NCI-H2196 (cell line): ENCODE results near the gene CAB39L.
A peak's percentile ranks its signal among the peaks of the same experiment; 100 is the strongest.
"Not testable (repeated sequence)": the region's sequence is repeated elsewhere in the genome, so short reads cannot be mapped to it uniquely, and the experiment has no call there.

Experiments
- DNase-seq: peaks from one replicate; lab custom pipeline; 2025; ENCODE audit not compliant: unreplicated experiment; lab: John Stamatoyannopoulos, UW

Gene CAB39L

DNA sequence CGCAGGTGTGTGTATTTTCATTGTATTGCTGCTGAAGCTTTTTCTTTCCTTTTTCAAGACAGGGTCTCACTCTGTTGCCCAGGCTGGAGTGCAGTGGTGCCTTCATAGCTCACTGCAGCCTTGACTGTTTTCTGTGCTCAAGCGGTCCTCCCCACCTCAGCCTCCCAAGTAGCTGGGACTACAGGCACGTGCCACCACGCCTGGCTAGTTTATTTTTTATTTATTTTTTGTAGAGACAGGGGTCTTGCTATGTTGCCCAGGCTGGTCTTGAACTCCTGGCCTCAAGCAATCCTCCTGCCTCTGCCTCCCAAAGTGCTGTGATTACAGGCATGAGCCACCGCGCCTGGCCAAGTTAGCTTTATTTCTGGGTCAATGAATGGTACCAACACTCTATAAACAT is 149.1 kb downstream of the CAB39L start:
- not testable (repeated sequence) for DNase-seq

DNA sequence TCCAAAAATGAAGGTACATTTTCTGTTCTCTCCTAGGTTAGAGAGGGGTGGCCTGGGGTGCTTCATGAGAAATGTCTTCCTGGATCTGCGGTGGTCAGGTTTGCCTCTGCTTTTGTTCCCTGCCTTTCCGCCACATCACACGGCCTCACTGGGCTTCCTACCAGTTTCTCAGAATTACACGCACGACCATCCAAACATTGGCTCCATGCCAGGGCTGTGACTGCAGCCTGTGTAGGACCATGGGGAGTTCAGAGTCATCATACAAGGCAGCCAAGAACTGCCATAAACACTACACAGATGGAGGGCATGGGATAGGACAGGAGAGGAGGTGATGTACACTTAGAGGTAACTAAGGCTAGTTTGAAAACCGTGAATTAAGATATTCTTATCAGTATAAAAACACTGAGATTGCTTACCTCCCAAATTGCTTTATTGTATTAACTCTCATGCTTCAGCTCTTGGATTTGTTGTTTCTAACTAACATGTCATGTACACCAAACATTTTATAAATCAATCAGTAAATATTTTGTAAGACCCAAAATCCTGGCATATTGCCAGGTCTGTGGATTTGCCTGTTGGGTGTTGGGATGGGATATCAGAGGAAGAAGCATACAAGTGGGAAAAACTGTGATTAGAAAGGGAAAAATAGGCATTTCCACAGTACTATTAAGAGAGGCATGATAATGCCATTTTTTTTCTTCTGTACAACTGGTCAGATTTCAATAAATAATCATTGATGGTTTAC is 150.9 kb downstream of the CAB39L start:
- peak; percentile 5 for DNase-seq

DNA sequence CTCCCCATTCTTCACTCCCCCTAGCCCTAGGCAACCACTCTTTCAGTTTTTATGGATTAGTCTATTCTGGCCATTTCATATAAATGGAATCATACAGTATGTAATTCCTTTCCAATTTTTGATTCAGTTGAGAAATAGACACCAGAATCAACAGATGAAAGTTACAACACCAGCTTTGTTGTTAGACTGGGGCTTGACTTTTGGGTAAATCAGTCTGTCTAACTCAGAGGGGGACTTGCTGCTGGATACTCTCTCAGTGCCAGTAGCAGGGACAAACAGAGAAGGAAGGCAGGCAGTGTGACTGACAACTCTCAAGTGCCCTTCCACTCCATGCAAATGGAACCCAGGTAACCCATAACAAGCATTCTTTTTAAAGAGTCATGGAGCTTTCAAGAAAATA is 155.4 kb downstream of the CAB39L start:
- DNase-seq = no peak

DNA sequence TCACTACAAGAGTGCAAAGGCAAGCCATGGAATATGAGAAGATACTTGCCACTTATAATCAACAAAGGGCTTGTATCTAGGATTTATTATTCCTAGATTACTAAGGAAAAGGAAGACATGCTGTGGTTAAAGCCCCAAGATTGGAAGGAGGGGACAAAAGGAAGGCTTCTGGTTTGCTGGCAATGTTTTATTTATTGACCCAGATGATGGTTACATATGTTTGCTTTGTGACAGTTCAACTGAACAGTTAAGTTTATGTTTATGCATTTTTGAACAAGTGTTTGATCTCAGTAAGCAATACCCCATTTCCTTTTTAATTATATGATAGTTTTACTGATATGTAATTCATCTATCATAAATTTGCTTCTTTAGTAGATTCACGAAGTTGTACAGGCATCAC is 155.9 kb downstream of the CAB39L start:
- DNase-seq = no peak

DNA sequence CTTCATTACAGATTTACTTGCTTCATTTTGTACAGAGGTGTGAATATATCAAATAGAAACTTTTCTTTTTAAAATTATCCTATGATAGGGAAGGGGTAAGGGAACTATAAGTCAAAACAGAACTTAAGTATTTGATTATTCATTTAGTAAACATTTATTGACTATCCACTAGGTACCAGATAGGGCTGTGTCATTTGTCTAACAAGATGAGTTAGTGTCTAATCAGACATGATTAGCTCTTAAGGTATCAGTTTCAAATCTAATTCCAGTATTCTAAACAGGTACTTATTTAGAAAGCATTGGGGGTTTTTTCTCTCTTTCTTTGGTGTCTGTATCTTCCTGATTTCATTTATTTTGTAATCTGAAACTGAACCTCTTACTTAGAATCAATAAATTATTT is 164.0 kb downstream of the CAB39L start:
- DNase-seq = no peak

DNA sequence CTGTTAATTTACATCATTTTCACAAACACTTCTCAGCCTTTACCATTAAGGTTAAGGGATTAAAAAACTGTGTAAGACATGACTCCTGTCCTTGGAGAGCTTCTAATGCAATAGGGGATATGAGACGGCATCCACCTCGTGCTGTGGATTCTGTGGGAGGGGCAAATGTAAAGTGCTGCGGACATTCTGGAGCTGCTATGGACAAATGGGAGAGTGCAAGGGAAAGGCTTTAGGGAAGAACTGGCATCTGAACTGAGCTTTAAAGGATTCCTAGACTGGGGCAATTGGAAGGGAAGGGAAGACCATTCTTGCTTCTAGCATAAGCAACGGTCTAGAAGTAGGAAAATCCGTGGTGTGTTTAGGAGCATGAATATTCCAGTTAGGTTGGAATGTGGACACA is 164.8 kb downstream of the CAB39L start:
- DNase-seq = no peak

DNA sequence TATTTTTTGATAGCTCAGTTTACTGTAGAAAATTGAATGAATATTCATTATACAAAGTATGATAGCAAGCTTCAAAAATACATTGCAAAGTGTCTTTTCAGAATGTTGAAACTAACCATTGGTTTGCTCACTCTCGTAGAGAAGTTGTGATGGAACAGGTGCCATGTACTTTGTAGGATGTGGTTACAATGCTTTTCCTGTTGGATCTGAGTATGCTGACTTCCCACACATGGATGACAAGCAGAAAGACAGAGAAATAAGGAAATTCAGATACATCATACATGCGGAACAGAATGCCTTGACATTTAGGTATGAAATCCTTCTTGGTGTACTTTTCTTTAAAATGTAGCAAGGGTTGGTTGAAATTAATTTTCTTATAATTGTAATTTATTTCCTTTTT is 165.7 kb downstream of the CAB39L start:
- no peak for DNase-seq

DNA sequence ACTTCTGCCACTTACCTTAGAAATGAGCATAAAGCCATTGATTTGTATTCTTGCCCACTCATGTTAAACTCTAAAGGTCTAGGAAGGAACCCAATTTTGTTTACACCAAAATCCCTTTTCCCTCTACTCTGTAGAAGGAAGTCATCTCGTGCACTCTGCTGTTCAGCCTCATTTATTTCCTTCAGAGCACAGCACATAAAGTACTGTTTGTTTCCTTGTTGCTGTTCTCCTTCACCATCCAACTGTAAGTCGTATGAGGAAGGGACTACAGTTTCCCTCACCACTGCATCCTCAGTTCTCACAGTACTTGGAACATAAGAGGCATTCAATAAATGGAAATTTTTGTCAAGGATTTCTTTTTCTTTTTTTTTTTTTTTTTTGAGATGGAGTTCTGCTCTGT is 171.6 kb downstream of the CAB39L start:
- no peak for DNase-seq

DNA sequence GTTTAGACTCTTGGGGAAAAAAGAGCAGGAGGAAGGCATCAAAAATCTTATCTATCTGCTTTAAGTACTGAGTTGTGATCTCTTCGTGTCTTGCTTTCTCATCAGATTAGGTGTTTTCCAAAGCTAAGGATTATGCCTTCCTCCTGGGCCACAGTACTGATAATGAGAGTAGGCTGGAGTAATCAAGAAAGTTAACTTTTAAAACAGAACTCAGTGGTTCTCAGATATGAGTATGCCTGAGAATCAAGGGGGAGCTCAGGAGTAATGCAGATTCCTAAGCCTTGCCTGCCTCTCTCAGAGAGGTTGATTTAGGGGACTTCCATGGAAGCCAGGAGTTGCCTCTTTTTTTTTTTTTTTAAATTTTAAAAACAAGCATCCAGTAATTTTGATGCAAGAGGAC is 172.6 kb downstream of the CAB39L start:
- DNase-seq = no peak

DNA sequence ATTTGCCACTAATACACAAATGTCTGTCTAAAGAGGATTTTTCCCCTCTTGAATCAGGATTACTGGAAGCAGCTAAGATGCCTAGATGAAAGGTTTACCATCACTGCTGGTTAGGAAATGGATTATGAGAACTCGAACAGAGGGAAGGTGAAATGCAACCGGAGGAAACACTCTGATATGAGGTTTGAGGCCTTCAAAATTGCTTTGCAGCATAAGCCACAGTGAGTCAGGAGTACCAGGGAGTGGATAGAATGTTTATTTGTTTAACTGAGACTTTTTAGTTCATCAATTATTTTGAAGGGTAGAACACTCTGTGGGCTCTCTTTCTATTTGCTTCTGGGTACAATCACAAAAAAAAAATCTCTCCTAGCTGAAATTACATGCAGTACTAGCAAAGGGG is 178.0 kb downstream of the CAB39L start:
- no peak for DNase-seq

DNA sequence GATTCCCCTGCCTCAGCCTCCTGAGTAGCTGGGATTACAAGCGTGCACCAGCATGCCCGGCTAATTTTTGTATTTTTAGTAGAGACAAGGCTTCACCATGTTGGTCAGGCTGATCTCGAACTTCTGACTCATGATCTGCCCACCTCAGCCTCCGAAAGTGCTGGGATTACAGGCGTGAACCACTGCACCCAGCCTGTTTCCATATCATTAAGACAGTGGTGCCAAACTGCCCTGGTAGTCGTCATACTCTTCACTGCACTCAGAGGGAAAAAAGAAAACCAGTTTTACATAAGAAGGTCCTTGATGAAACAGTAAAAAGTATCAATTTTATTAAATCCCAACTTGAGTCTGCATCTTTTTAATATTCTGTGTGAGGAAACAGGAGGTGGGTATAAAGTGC is 181.2 kb downstream of the CAB39L start:
- no peak for DNase-seq

DNA sequence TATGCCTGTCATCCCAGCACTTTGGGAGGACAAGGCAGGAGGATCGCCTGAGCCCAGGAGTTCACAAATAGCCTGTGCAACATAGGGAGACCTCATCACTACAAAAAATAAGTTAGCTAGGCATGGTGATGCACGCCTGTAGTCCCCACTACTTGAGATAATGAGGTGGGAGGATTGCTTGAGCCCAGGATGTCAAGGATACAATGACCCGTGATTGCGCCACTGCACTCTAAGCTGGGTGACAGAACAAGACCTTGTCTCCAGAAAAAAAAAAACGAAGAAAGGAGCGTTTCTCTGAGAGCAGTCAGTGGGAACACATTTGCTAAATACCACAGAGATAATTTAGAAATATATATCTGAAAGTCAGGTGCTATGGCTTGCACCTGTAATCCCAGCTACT is 184.3 kb downstream of the CAB39L start:
- no peak for DNase-seq
